Effector memory CD8-positive, alpha-beta T cell (primary cell): ENCODE results near the gene RBFA.
A peak's percentile ranks its signal among the peaks of the same experiment; 100 is the strongest.
"Not testable (repeated sequence)": the region's sequence is repeated elsewhere in the genome, so short reads cannot be mapped to it uniquely, and the experiment has no call there.

ENCODE experiments used
- ATAC-seq: fragments of 150-1000 bp; cut with Tn5 transposase; replicated peaks from 2 replicates; pipeline ENCODE4 v1.10.0; 2021; ENCODE audit warnings: mild to moderate bottlenecking, moderate library complexity
- DNase-seq, 3 experiments: peaks; one replicate each; pipeline ENCODE4 v3.0.0; 2021
- H3K27ac Mint-ChIP-seq, 2 donors: one replicate each; pipeline ENCODE4 v1.8.0; 2022; ENCODE audit warnings: mild to moderate bottlenecking in 2 of 2, mixed read lengths in 2 of 2, moderate library complexity in 2 of 2
- H3K27me3 Mint-ChIP-seq, 2 donors: one replicate each; pipeline ENCODE4 v1.8.0; 2022; ENCODE audit warnings: mixed read lengths in 2 of 2
- H3K36me3 Mint-ChIP-seq: one replicate; pipeline ENCODE4 v1.8.0; 2022; ENCODE audit warnings: mild to moderate bottlenecking, moderate library complexity, mixed read lengths; ENCODE audit not compliant: insufficient read depth
- H3K4me1 Mint-ChIP-seq, 2 donors: one replicate each; pipeline ENCODE4 v1.8.0; 2022; ENCODE audit warnings: low read depth in 2 of 2, mixed read lengths in 2 of 2
- H3K4me3 Mint-ChIP-seq, 2 donors: one replicate each; pipeline ENCODE4 v1.8.0; 2022; ENCODE audit warnings: mild to moderate bottlenecking in 2 of 2, mixed read lengths in 2 of 2, moderate library complexity in 2 of 2
- H3K9me3 Mint-ChIP-seq, 2 donors: one replicate each; pipeline ENCODE4 v1.8.0; 2022; ENCODE audit warnings: mixed read lengths in 2 of 2

Gene RBFA

GRCh38 chr18:80009661-80010550 is 24.3 kb upstream of the RBFA start:
- DNase-seq: no peak
- peaks cover 0 to 10% of the 10 kb centered on the region in 2 donors for H3K9me3 Mint-ChIP-seq
- no peaks in the 10 kb centered on the region for H3K4me1 Mint-ChIP-seq
- H3K4me3 Mint-ChIP-seq: no peak overlapping the region
- ATAC-seq: no peak
- no peak overlapping the region for H3K27ac Mint-ChIP-seq
- peaks cover 0 to 4% of the 10 kb centered on the region in 2 donors for H3K27me3 Mint-ChIP-seq
- no peaks in the 10 kb centered on the region for H3K36me3 Mint-ChIP-seq

GRCh38 chr18:80010551-80010906 is 23.7 kb upstream of the RBFA start:
- Mint-ChIP-seq H3K27me3 (no peaks in the 10 kb centered on the region), H3K36me3 (no peaks in the 10 kb centered on the region), H3K27ac (no peak overlapping the region), H3K9me3 (peaks cover 0 to 10% of the 10 kb centered on the region in 2 donors), H3K4me1 (no peaks in the 10 kb centered on the region), H3K4me3 (no peak overlapping the region)
- ATAC-seq (no peak), DNase-seq (no peak)

- not testable (repeated sequence) for H3K4me3 Mint-ChIP-seq, DNase-seq, H3K9me3 Mint-ChIP-seq, ATAC-seq, H3K4me1 Mint-ChIP-seq, H3K27me3 Mint-ChIP-seq, H3K27ac Mint-ChIP-seq, H3K36me3 Mint-ChIP-seq
Observed at GRCh38 chr18:80011496-80012137, 22.6 kb upstream of the RBFA start.

GRCh38 chr18:80012714-80013113 is 21.5 kb upstream of the RBFA start:
- Mint-ChIP-seq H3K4me1 (no peaks in the 10 kb centered on the region), H3K27me3 (no peaks in the 10 kb centered on the region), H3K27ac (no peak overlapping the region), H3K9me3 (peaks cover 0 to 10% of the 10 kb centered on the region in 2 donors), H3K4me3 (no peak overlapping the region), H3K36me3 (no peaks in the 10 kb centered on the region)
- ATAC-seq (no peak), DNase-seq (no peak)

GRCh38 chr18:80022613-80023012 is 11.6 kb upstream of the RBFA start:
- DNase-seq (peak in 1 of 3 experiments; percentile 9), ATAC-seq (no peak)
- no peaks in the 10 kb centered on the region for H3K36me3 Mint-ChIP-seq
- peaks cover 5 to 15% of the 10 kb centered on the region in 2 donors for H3K9me3 Mint-ChIP-seq
- no peaks in the 10 kb centered on the region for H3K27me3 Mint-ChIP-seq
- no peak overlapping the region for H3K4me3 Mint-ChIP-seq
- H3K27ac Mint-ChIP-seq: no peak overlapping the region
- no peaks in the 10 kb centered on the region for H3K4me1 Mint-ChIP-seq

- H3K4me1 Mint-ChIP-seq: no peaks in the 10 kb centered on the region
- H3K27ac Mint-ChIP-seq: no peak overlapping the region
- H3K27me3 Mint-ChIP-seq: no peaks in the 10 kb centered on the region
- H3K4me3 Mint-ChIP-seq: no peak overlapping the region
- no peak for ATAC-seq
- no peaks in the 10 kb centered on the region for H3K36me3 Mint-ChIP-seq
- no peak for DNase-seq
- H3K9me3 Mint-ChIP-seq: peaks cover 5 to 11% of the 10 kb centered on the region in 2 donors
Observed at GRCh38 chr18:80023173-80023572, 11.1 kb upstream of the RBFA start.

GRCh38 chr18:80026363-80026762 is 7.9 kb upstream of the RBFA start:
- H3K27ac Mint-ChIP-seq: no peak overlapping the region
- no peak for DNase-seq
- H3K27me3 Mint-ChIP-seq: no peaks in the 10 kb centered on the region
- H3K9me3 Mint-ChIP-seq: peaks cover 2 to 8% of the 10 kb centered on the region in 2 donors
- no peaks in the 10 kb centered on the region for H3K36me3 Mint-ChIP-seq
- ATAC-seq: no peak
- no peaks in the 10 kb centered on the region for H3K4me1 Mint-ChIP-seq
- no peak overlapping the region for H3K4me3 Mint-ChIP-seq

GRCh38 chr18:80027719-80028118 is 6.5 kb upstream of the RBFA start:
- H3K27ac Mint-ChIP-seq, H3K36me3 Mint-ChIP-seq, ATAC-seq, H3K9me3 Mint-ChIP-seq, DNase-seq, H3K27me3 Mint-ChIP-seq, H3K4me3 Mint-ChIP-seq, H3K4me1 Mint-ChIP-seq: not testable (repeated sequence)

GRCh38 chr18:80029690-80030089 is 4.5 kb upstream of the RBFA start:
- Mint-ChIP-seq H3K27ac (no peak overlapping the region), H3K27me3 (no peaks in the 10 kb centered on the region), H3K36me3 (peaks cover 15% of the 10 kb centered on the region), H3K4me1 (peaks cover 7 to 10% of the 10 kb centered on the region in 2 donors), H3K9me3 (peaks cover 5 to 8% of the 10 kb centered on the region in 2 donors), H3K4me3 (no peak overlapping the region)
- ATAC-seq (no peak), DNase-seq (no peak)

- ATAC-seq (peak; percentile 60), DNase-seq (peak; percentile 70 to 75 (median 73))
- H3K27ac Mint-ChIP-seq: peak overlapping the region; percentile 95 to 96
- peaks cover 29% of the 10 kb centered on the region for H3K36me3 Mint-ChIP-seq
- peak overlapping the region; percentile 76 to 82 for H3K4me3 Mint-ChIP-seq
- H3K27me3 Mint-ChIP-seq: no peaks in the 10 kb centered on the region
- peaks cover 5 to 8% of the 10 kb centered on the region in 2 donors for H3K9me3 Mint-ChIP-seq
- peaks cover 14 to 22% of the 10 kb centered on the region in 2 donors for H3K4me1 Mint-ChIP-seq
Observed at GRCh38 chr18:80033181-80034067, 810 bp upstream of the RBFA start.

- peak overlapping the region; percentile 95 to 96 for H3K27ac Mint-ChIP-seq
- DNase-seq: no peak
- H3K9me3 Mint-ChIP-seq: peaks cover 1 to 3% of the 10 kb centered on the region in 2 donors
- no peak for ATAC-seq
- H3K4me3 Mint-ChIP-seq: peak overlapping the region; percentile 76 to 82
- H3K27me3 Mint-ChIP-seq: no peaks in the 10 kb centered on the region
- H3K4me1 Mint-ChIP-seq: peaks cover 14 to 22% of the 10 kb centered on the region in 2 donors
- H3K36me3 Mint-ChIP-seq: peaks cover 34% of the 10 kb centered on the region
Observed at GRCh38 chr18:80034852-80035406, 695 bp downstream of the RBFA start.

- H3K4me3 Mint-ChIP-seq: no peak overlapping the region
- H3K27ac Mint-ChIP-seq: no peak overlapping the region
- no peak for DNase-seq
Observed at GRCh38 chr18:80035997-80036396, 1.8 kb downstream of the RBFA start.

GRCh38 chr18:80037300-80037699 is 3.1 kb downstream of the RBFA start:
- no peak overlapping the region for H3K4me3 Mint-ChIP-seq
- ATAC-seq: no peak
- H3K27ac Mint-ChIP-seq: no peak overlapping the region
- no peaks in the 10 kb centered on the region for H3K27me3 Mint-ChIP-seq
- peaks cover 0 to 3% of the 10 kb centered on the region in 2 donors for H3K9me3 Mint-ChIP-seq
- DNase-seq: no peak
- peaks cover 38% of the 10 kb centered on the region for H3K36me3 Mint-ChIP-seq
- peaks cover 14 to 22% of the 10 kb centered on the region in 2 donors for H3K4me1 Mint-ChIP-seq

More at GRCh38 chr18:80035997-80036396, 1.8 kb downstream of the RBFA start:
- Mint-ChIP-seq H3K4me1 (peaks cover 14 to 22% of the 10 kb centered on the region in 2 donors), H3K27me3 (no peaks in the 10 kb centered on the region), H3K36me3 (peaks cover 36% of the 10 kb centered on the region), H3K9me3 (peaks cover 0 to 3% of the 10 kb centered on the region in 2 donors)
- ATAC-seq: no peak
